Thyroid gland (tissue), 4 donors: ENCODE data around the gene NBAS. TPM values are rescaled to one million over a fixed set of nuclear protein-coding genes. Genes with fewer than 3 reads are reported as not detected.
"Not testable (repeated sequence)": the region's sequence is repeated elsewhere in the genome, so short reads cannot be mapped to it uniquely, and the experiment has no call there.

Experiments
- DNase-seq, 2 donors: peaks; one replicate each; pipeline ENCODE4 v3.0.0-alpha.2; 2019
- H3K27ac ChIP-seq, 3 donors: fragments of 200-600 bp; sonication (generic); 1 replicate in 2 of 3; 2 replicates in 1 of 3; pipeline ENCODE4 v1.5.1; 2016 to 2019; ENCODE audit warnings: mild to moderate bottlenecking in 1 of 3, moderate library complexity in 1 of 3
- H3K27me3 ChIP-seq: fragments of 200-600 bp; sonication (generic); one replicate; pipeline ENCODE4 v1.5.1; 2019
- H3K36me3 ChIP-seq, 2 donors: fragments of 200-600 bp; sonication (generic); one replicate each; pipeline ENCODE4 v1.5.1; 2016 to 2019
- H3K4me1 ChIP-seq, 2 donors: fragments of 200-600 bp; sonication (generic); one replicate each; pipeline ENCODE4 v1.5.1; 2017 to 2019
- H3K4me3 ChIP-seq, 3 donors: fragments of 200-600 bp; sonication (generic); replicated peaks in 1 of 3; 1 replicate in 2 of 3; 2 replicates in 1 of 3; pipeline ENCODE4 v1.5.1; 2016; ENCODE audit warnings: mild to moderate bottlenecking in 1 of 3
- H3K9me3 ChIP-seq: fragments of 200-600 bp; sonication (generic); one replicate; pipeline ENCODE4 v1.5.1; 2017
- POLR2A ChIP-seq, 2 donors: fragments of 450-650 bp; IDR thresholded peaks; one replicate each; pipeline ENCODE4 v1.6.1; 2017; ENCODE audit warnings: antibody characterized with exemption in 2 of 2, mild to moderate bottlenecking in 2 of 2, moderate library complexity in 1 of 2
- WGBS, 2 donors: methylation state at CpG; one replicate each; pipeline ENCODE4 v1.1.5; 2017; 5-methylcytosine and 5-hydroxymethylcytosine counted together
- intact Hi-C: fragments of 100-400 bp; cut with DNase I; formaldehyde crosslinking; loops from one replicate; pipeline ENCODE4 v1.15.1; 2023
- total RNA-seq, 4 donors: library from RNA; depleted of rRNA; stranded (reverse); fragments of >200 nt; gene quantifications; one replicate each; pipeline ENCODE4 v1.2.3, GENCODE V29; 2016
- TF ChIP-seq, protein P1 (sequence below), 6 experiments: fragments of 200-600 bp in 3 of 6; fragments of 450-650 bp in 3 of 6; sonication (generic) in 3 of 6; IDR thresholded peaks; one replicate each; pipeline ENCODE4 v1.5.1; 2016 to 2019; ENCODE audit warnings: antibody characterized with exemption in 6 of 6, mild to moderate bottlenecking in 2 of 6, inconsistent platforms in 1 of 6, moderate library complexity in 1 of 6

Gene NBAS
- total RNA-seq, 4 donors from 2014 or later, result 50.4 to 71.5 (median 54.7) TPM

- intact Hi-C loops, result no loop called here
- DNase-seq, result no peak
- WGBS, 2 donors, result 97 to 99% methylated on average over 9 of the region's 9 CpGs
- Histone ChIP-seq H3K4me1 (no peaks in the 10 kb centered on the region), H3K4me3 (no peak overlapping the region), H3K27me3 (no peaks in the 10 kb centered on the region), H3K27ac (no peak overlapping the region), H3K36me3 (no peaks in the 10 kb centered on the region), H3K9me3 (no peaks in the 10 kb centered on the region)
- no peak for TF ChIP-seq POLR2A (IDR thresholded peaks at IDR 0.05)
- TF ChIP-seq, protein P1, sequence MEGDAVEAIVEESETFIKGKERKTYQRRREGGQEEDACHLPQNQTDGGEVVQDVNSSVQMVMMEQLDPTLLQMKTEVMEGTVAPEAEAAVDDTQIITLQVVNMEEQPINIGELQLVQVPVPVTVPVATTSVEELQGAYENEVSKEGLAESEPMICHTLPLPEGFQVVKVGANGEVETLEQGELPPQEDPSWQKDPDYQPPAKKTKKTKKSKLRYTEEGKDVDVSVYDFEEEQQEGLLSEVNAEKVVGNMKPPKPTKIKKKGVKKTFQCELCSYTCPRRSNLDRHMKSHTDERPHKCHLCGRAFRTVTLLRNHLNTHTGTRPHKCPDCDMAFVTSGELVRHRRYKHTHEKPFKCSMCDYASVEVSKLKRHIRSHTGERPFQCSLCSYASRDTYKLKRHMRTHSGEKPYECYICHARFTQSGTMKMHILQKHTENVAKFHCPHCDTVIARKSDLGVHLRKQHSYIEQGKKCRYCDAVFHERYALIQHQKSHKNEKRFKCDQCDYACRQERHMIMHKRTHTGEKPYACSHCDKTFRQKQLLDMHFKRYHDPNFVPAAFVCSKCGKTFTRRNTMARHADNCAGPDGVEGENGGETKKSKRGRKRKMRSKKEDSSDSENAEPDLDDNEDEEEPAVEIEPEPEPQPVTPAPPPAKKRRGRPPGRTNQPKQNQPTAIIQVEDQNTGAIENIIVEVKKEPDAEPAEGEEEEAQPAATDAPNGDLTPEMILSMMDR (IDR thresholded peaks at IDR 0.05), result no peak
Measured at GRCh38 chr2:15410884-15411283, 150.2 kb downstream of the NBAS start.

DNA sequence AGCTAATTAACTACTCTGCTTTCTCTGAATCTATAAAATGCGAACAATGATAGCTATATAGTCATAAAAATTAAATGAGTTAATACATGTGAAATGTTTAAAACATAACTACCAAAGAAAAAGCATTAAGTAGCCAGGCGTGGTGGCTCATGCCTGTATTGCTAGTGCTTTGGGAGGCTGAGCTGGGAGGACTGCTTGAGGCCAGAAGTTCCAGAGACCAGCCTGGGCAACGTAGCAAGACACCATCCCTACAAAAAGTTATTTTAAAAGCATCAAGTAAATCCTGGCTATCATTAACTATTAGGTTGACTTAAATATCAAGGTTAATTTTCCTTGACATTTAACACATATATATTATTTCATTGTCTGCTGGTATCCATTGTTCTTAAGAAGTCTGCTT lies 152.4 kb downstream of the NBAS start:
- H3K27me3 ChIP-seq, result no peaks in the 10 kb centered on the region
- no peak overlapping the region for H3K4me3 ChIP-seq
- no peak for DNase-seq
- no peaks in the 10 kb centered on the region for H3K36me3 ChIP-seq
- H3K27ac ChIP-seq, result no peak overlapping the region
- intact Hi-C loops, result no loop called here
- 97 to 98% methylated on average over 3 of the region's 3 CpGs for WGBS, 2 donors
- no peaks in the 10 kb centered on the region for H3K9me3 ChIP-seq
- TF ChIP-seq, protein P1 (IDR thresholded peaks at IDR 0.05), result no peak
- H3K4me1 ChIP-seq, result no peaks in the 10 kb centered on the region

DNA sequence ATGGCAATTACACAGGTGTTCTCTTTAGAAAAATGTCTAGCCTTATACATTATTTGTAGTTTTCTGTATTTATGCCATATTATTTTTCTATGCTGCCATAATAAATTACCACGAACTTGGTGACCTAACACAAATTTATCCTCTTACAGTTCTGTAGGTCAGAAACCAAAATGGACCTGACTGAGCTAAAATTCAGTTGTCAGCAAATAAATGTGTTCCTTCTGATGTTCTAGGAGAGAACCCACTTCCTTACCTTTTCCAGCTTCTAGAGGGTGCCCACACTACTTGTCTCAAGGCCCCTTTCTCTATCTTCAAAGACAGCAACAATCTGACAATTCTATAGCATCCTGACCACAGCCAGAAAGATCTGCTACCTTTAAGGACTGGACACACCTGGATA lies 153.5 kb downstream of the NBAS start:
- intact Hi-C loops, result no loop called here
- WGBS, 2 donors, result 94 to 96% methylated on average over 1 of the region's 1 CpG
- Histone ChIP-seq H3K9me3 (no peaks in the 10 kb centered on the region), H3K27ac (no peak overlapping the region), H3K27me3 (no peaks in the 10 kb centered on the region), H3K36me3 (no peaks in the 10 kb centered on the region), H3K4me1 (no peaks in the 10 kb centered on the region), H3K4me3 (no peak overlapping the region)
- TF ChIP-seq POLR2A (IDR thresholded peaks at IDR 0.05), result no peak
- TF ChIP-seq, protein P1 (IDR thresholded peaks at IDR 0.05), result no peak
- no peak for DNase-seq

DNA sequence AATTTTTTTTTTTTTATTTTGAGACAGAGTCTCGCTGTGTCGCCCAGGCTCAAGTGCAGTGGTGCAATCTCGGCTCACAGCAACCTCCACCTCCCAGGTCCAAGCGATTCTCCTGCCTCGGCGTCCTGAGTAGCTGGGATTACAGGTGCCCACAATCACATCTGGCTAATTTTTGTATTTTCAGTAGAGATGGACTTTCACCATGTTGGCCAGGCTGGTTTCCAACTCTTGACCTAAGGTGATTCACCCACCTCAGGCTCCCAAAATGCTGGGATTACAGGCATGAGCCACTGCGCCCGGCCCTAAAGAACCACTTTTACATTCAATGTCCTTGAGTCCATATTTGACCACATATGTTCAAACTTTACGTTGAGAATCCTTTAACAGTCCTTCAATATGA lies 156.6 kb downstream of the NBAS start:
- WGBS, 2 donors, result 99% methylated on average over 9 of the region's 9 CpGs
- H3K4me3 ChIP-seq, H3K9me3 ChIP-seq, H3K36me3 ChIP-seq, H3K4me1 ChIP-seq, H3K27me3 ChIP-seq, DNase-seq, intact Hi-C loops, H3K27ac ChIP-seq: not testable (repeated sequence)

DNA sequence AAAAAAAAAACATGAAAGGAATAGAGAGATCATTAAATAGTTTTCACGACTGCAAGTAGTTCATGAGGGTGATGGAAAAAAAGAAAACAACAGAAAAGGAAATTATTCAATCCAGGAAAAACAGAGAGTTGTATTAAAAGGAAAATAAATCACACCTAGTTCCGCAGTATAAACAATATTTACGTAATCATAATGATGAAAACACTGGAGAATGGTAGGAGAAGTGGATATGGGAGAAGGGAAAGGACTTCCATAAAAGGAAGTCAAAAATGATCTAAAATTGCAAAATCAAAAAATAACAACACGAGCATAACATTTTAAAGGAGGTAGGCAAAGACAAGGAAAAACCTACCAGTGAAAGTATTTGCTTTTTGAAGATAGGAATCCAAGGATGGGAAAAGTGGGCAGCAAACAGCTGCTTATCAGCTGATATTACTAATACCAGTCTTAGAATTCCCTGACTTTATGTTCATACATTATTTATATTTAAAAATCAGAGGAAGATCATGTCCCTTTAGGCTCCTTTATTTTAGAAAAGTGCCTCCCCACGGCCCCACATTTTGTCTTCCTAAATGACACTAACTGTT lies 160.8 kb downstream of the NBAS start:
- H3K9me3 ChIP-seq, result no peaks in the 10 kb centered on the region
- H3K4me1 ChIP-seq, result no peaks in the 10 kb centered on the region
- H3K4me3 ChIP-seq, result no peak overlapping the region
- no peaks in the 10 kb centered on the region for H3K36me3 ChIP-seq
- H3K27ac ChIP-seq, result no peak overlapping the region
- 83 to 91% methylated on average over 5 of the region's 5 CpGs for WGBS, 2 donors
- intact Hi-C loops, result no loop called here
- no peak for TF ChIP-seq POLR2A (IDR thresholded peaks at IDR 0.05)
- TF ChIP-seq, protein P1 (IDR thresholded peaks at IDR 0.05), result no peak
- no peaks in the 10 kb centered on the region for H3K27me3 ChIP-seq
- DNase-seq, result no peak

GRCh38 chr2:15399241-15399640 lies 161.9 kb downstream of the NBAS start:
- intact Hi-C loops, result no loop called here
- no peak for DNase-seq
- H3K9me3 ChIP-seq, result no peaks in the 10 kb centered on the region
- TF ChIP-seq, protein P1 (IDR thresholded peaks at IDR 0.05), result no peak
- TF ChIP-seq POLR2A (IDR thresholded peaks at IDR 0.05), result no peak
- 100% methylated on average over 1 of the region's 1 CpG for WGBS, 2 donors
- no peaks in the 10 kb centered on the region for H3K27me3 ChIP-seq
- no peak overlapping the region for H3K4me3 ChIP-seq
- no peaks in the 10 kb centered on the region for H3K4me1 ChIP-seq
- no peaks in the 10 kb centered on the region for H3K36me3 ChIP-seq
- no peak overlapping the region for H3K27ac ChIP-seq
